Spleen (tissue), 11 donors: ENCODE data around the gene HSH2D. TPM values are rescaled to one million over a fixed set of nuclear protein-coding genes. Genes with fewer than 3 reads are reported as not detected.
"Not testable (repeated sequence)": the region's sequence is repeated elsewhere in the genome, so short reads cannot be mapped to it uniquely, and the experiment has no call there.

Source experiments
- DNase-seq: peaks from one replicate; pipeline ENCODE4 v3.0.0-alpha.2; 2020
- H3K27ac ChIP-seq, 8 donors: fragments of 200-600 bp; sonication (generic) in 7 of 8; 1 replicate in 4 of 8; 2 replicates in 4 of 8; pipeline versions ENCODE4 v1.5.0 to v1.8.0; 2016 to 2021; ENCODE audit warnings: inconsistent platforms in 4 of 8, mild to moderate bottlenecking in 4 of 8, moderate library complexity in 1 of 8
- H3K27me3 ChIP-seq, 7 donors: fragments of 200-600 bp; sonication (generic) in 6 of 7; replicated peaks in 1 of 7; 1 replicate in 4 of 7; 2 replicates in 3 of 7; pipeline versions ENCODE4 v1.5.0 to v1.8.0; 2016 to 2021; ENCODE audit warnings: inconsistent platforms in 3 of 7, mild to moderate bottlenecking in 1 of 7
- H3K36me3 ChIP-seq, 6 donors: fragments of 200-600 bp; sonication (generic) in 5 of 6; 1 replicate in 4 of 6; 2 replicates in 2 of 6; pipeline versions ENCODE4 v1.5.0 to v1.8.0; 2016 to 2021; ENCODE audit warnings: inconsistent platforms in 2 of 6
- H3K4me1 ChIP-seq, 6 donors: fragments of 200-600 bp; sonication (generic) in 5 of 6; 1 replicate in 3 of 6; 2 replicates in 3 of 6; pipeline versions ENCODE4 v1.5.0 to v1.8.0; 2016 to 2021; ENCODE audit warnings: inconsistent platforms in 3 of 6
- H3K4me3 ChIP-seq, 8 donors: fragments of 200-600 bp; sonication (generic) in 7 of 8; 1 replicate in 4 of 8; 2 replicates in 4 of 8; pipeline versions ENCODE4 v1.5.0 to v1.8.0; 2016 to 2021; ENCODE audit warnings: inconsistent platforms in 4 of 8, mild to moderate bottlenecking in 4 of 8, moderate library complexity in 2 of 8
- H3K9me3 ChIP-seq, 8 donors: fragments of 200-600 bp; sonication (generic) in 7 of 8; 1 replicate in 4 of 8; 2 replicates in 4 of 8; pipeline versions ENCODE4 v1.5.0 to v1.8.0; 2016 to 2021; ENCODE audit warnings: inconsistent platforms in 4 of 8
- POLR2A ChIP-seq, 3 donors: fragments of 450-650 bp; IDR thresholded peaks; one replicate each; pipeline ENCODE4 v1.5.1; 2017; ENCODE audit warnings: antibody characterized with exemption in 3 of 3, mild to moderate bottlenecking in 1 of 3
- POLR2AphosphoS5 ChIP-seq, 3 donors: sonication (generic); formaldehyde crosslinking; IDR thresholded peaks; one replicate each; pipeline ENCODE4 v1.5.1; 2017; ENCODE audit warnings: antibody characterized with exemption in 3 of 3
- WGBS, 5 donors: extraction: QIAGEN DNeasy Blood & Tissue Kit in 3 of 5; methylation state at CpG; one replicate each; pipeline versions ENCODE4 v1.1.5 to v1.1.7; 2013 to 2018; 5-methylcytosine and 5-hydroxymethylcytosine counted together
- intact Hi-C: fragments of 100-400 bp; cut with DNase I; formaldehyde crosslinking; loops from one replicate; pipeline ENCODE4 v1.15.0; 2023; ENCODE audit warnings: low total_unique reads
- polyA plus RNA-seq, 3 donors: library from polyadenylated mRNA; stranded (reverse); fragments of 200-250 nt; gene quantifications; one replicate each; pipeline ENCODE4 v1.2.1, GENCODE V29; 2013
- total RNA-seq, 7 donors: library from RNA; depleted of rRNA in 3 of 7; stranded (reverse); fragments of >200 nt in 3 of 7; fragmentation: NEBNext Ultra II Directional in 4 of 7; extraction: Animal tissue kit (Norgen Biotek cat#: 25700) in 4 of 7; gene quantifications; one replicate each; pipeline versions ENCODE4 v1.1.0 to v1.2.1, GENCODE V29; 2016 to 2021
- TF ChIP-seq, protein P1 (sequence below), 11 experiments: fragments of 200-600 bp in 7 of 11; fragments of 450-650 bp in 4 of 11; sonication (generic) in 4 of 11; IDR thresholded peaks in 8 of 11; conservative IDR thresholded peaks in 3 of 11; 1 replicate in 7 of 11; 2 replicates in 4 of 11; pipeline versions ENCODE4 v1.4.0 to v1.8.0; 2016 to 2021; ENCODE audit warnings: antibody characterized with exemption in 11 of 11, inconsistent platforms in 4 of 11, mild to moderate bottlenecking in 1 of 11
- donor health status: healthy with polysubstance abuse.
- donor health status: DM: no; HTN: no; CAD: no; lungs with moderate emphysema.
- donor health status: DM: no; HTN: no; CAD: no.
- donor health status: Bipolar disorder and iron deficiency.
- donor health status: healthy.
- donor health status: DM: no; HTN: no; CAD: no.
- donor health status: DM: yes; HTN: yes; CAD: no.

Gene HSH2D
- total and polyA plus RNA-seq, 10 donors: 39.6 to 119 (median 61.4) TPM

DNA sequence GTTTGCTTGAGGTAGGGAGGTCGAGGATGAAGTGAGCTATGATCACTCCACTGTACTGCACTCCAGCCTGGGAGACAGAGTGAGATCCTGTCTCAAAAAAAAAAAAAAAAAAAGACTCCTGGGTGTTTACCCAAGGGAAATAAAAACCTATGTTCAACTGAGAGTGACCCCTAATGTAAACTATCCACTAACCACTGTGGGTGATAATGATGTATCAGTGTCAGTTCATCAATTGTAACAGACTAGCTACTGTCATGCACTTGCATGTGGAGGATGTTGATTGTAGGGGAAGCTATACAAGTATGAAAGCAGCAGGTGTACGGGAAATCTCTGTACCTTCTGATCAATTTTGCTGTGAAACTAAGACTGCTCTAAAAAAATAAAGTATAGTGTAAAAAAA lies 32.5 kb downstream of the HSH2D start:
- no peak overlapping the region for H3K4me3 ChIP-seq
- peaks cover 0 to 15% (median 11%) of the 10 kb centered on the region in 8 donors for H3K9me3 ChIP-seq
- whole genome bisulfite sequencing, 5 donors: 56 to 81% (median 69%) methylated on average over 2 of the region's 2 CpGs
- DNase-seq: no peak
- no peaks in the 10 kb centered on the region for H3K27me3 ChIP-seq
- peak overlapping the region in 1 of 8 donors; percentile 33 for H3K27ac ChIP-seq
- TF ChIP-seq POLR2A (IDR thresholded peaks at IDR 0.05): no peak
- TF ChIP-seq, protein P1, sequence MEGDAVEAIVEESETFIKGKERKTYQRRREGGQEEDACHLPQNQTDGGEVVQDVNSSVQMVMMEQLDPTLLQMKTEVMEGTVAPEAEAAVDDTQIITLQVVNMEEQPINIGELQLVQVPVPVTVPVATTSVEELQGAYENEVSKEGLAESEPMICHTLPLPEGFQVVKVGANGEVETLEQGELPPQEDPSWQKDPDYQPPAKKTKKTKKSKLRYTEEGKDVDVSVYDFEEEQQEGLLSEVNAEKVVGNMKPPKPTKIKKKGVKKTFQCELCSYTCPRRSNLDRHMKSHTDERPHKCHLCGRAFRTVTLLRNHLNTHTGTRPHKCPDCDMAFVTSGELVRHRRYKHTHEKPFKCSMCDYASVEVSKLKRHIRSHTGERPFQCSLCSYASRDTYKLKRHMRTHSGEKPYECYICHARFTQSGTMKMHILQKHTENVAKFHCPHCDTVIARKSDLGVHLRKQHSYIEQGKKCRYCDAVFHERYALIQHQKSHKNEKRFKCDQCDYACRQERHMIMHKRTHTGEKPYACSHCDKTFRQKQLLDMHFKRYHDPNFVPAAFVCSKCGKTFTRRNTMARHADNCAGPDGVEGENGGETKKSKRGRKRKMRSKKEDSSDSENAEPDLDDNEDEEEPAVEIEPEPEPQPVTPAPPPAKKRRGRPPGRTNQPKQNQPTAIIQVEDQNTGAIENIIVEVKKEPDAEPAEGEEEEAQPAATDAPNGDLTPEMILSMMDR (IDR thresholded peaks at IDR 0.05 in 8 of 11, conservative IDR thresholded peaks at IDR 0.05 in 3 of 11): no peak
- no peak for TF ChIP-seq POLR2AphosphoS5 (IDR thresholded peaks at IDR 0.05)
- peaks cover 0 to 5% (median 0%) of the 10 kb centered on the region in 6 donors for H3K4me1 ChIP-seq
- no peaks in the 10 kb centered on the region for H3K36me3 ChIP-seq
- intact Hi-C loops: no loop called here

DNA sequence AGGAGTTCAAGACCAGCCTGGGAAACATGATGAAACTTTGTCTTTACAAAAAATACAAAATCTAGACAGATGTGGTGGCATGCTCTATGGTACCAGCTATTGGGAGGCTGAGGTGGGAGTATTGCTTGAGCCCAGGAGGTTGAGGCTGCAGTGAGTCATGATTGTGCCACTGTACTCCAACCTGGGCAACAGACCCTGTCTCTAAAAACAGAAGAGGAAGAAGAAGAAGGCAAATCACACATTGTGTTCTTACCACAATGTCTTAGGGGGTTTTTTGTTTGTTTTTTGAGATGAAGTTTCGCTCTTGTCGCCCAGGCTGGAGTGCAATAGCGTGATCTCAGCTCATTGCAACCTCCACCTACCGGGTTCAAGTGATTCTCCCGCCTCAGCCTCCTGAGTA lies 35.4 kb downstream of the HSH2D start:
- H3K27me3 ChIP-seq, DNase-seq, intact Hi-C loops, H3K36me3 ChIP-seq, H3K4me3 ChIP-seq: not testable (repeated sequence)
- H3K9me3 ChIP-seq: peaks cover 0 to 15% (median 11%) of the 10 kb centered on the region in 8 donors
- H3K27ac ChIP-seq: peak overlapping the region in 2 of 8 donors; percentile 8 to 13
- H3K4me1 ChIP-seq: peaks cover 0 to 23% (median 15%) of the 10 kb centered on the region in 6 donors
- WGBS, 5 donors: 67 to 87% (median 78%) methylated on average over 5 of the region's 5 CpGs

DNA sequence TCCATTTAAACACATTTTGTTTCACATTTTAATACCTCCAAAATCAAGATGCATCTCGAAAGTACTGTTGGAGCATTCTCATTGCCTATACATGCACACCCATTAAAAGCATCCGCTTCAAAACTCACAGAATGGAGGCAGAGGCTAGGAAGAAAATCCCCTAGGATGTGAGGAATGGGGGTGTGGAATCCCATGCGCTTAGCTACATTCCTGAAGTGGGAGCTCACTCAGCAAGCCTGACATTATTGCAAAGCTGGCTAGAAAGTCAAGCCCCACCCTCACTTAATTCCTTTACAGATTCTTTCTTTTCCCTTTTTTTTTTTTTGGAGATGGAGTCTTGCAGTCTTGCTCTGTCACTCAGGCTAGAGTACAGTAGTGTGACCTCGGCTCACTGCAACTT lies 37.1 kb downstream of the HSH2D start:
- TF ChIP-seq POLR2A (IDR thresholded peaks at IDR 0.05): no peak
- no peak for TF ChIP-seq POLR2AphosphoS5 (IDR thresholded peaks at IDR 0.05)
- TF ChIP-seq, protein P1 (IDR thresholded peaks at IDR 0.05 in 8 of 11, conservative IDR thresholded peaks at IDR 0.05 in 3 of 11): no peak
- 55 to 81% (median 73%) methylated on average over 4 of the region's 4 CpGs for WGBS, 5 donors

DNA sequence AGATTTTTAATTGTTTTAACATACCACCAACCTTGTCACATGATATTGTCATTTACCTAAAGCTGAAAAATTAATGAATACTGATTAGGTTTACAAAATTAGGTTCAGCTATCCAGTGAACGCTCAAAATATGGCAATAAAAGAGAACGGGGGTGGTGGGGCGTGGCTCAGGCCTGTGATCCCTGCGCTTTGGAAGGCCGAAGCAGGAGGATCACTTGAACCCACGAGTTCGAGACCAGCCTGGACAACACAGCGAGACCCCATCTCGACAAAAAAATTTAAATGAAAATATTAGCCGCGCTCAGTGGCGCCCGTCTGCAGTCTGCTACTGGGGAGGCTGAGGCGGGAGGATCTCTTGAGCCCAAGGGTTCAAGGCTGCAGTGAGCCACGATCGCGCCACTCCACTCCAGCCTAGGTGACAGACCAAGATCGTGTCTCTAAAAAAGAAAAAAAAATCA lies 41.2 kb downstream of the HSH2D start:
- Histone ChIP-seq H3K27me3 (no peaks in the 10 kb centered on the region), H3K9me3 (no peaks in the 10 kb centered on the region), H3K4me3 (peak overlapping the region in 7 of 8 donors; percentile 81 to 98 (median 94)), H3K27ac (peak overlapping the region; percentile 36 to 94 (median 90)), H3K4me1 (peaks cover 10 to 74% (median 50%) of the 10 kb centered on the region in 6 donors), H3K36me3 (peaks cover 0 to 34% (median 21%) of the 10 kb centered on the region in 6 donors)
- intact Hi-C loops: loop anchor here (5.0 to 10.0 kb wide), 2 partner anchors 70 to 557 kb away; partner anchors contain the start of gene RAB8A
- no peak for TF ChIP-seq POLR2AphosphoS5 (IDR thresholded peaks at IDR 0.05)
- TF ChIP-seq, protein P1 (IDR thresholded peaks at IDR 0.05 in 8 of 11, conservative IDR thresholded peaks at IDR 0.05 in 3 of 11): no peak
- no peak for TF ChIP-seq POLR2A (IDR thresholded peaks at IDR 0.05)
- WGBS, 5 donors: 43 to 51% (median 47%) methylated on average over 18 of the region's 18 CpGs
- peak; percentile 80 for DNase-seq

More for the DNA sequence above, 37.1 kb downstream of the HSH2D start:
- H3K4me1 ChIP-seq: peaks cover 0 to 35% (median 22%) of the 10 kb centered on the region in 6 donors
- DNase-seq: no peak
- no peaks in the 10 kb centered on the region for H3K27me3 ChIP-seq
- H3K36me3 ChIP-seq: no peaks in the 10 kb centered on the region
- H3K27ac ChIP-seq: no peak overlapping the region
- H3K9me3 ChIP-seq: peaks cover 0 to 6% (median 4%) of the 10 kb centered on the region in 8 donors
- intact Hi-C loops: loop anchor here (5.0 to 10.0 kb wide), 2 partner anchors 66 to 553 kb away; partner anchors contain the start of gene RAB8A
- no peak overlapping the region for H3K4me3 ChIP-seq
